Adrenal gland (tissue), 12 donors: Measurements from ENCODE around the gene CDK10. TPM values are rescaled to one million over a fixed set of nuclear protein-coding genes. Genes with fewer than 3 reads are reported as not detected.

Source experiments
- DNase-seq, 7 donors: peaks; one replicate each; pipeline ENCODE4 v3.0.0-alpha.2; 2019 to 2020
- H3K27ac ChIP-seq, 5 donors: fragments of 200-600 bp; sonication (generic) in 4 of 5; 1 replicate in 3 of 5; 2 replicates in 2 of 5; pipeline versions ENCODE4 v1.5.1 to v1.8.0; 2016 to 2020; ENCODE audit warnings: mild to moderate bottlenecking in 1 of 5
- H3K27me3 ChIP-seq: fragments of 200-600 bp; 2 replicates; pipeline ENCODE4 v1.8.0; 2021
- H3K36me3 ChIP-seq, 2 donors: fragments of 200-600 bp; replicated peaks in 1 of 2; 1 replicate in 1 of 2; 2 replicates in 1 of 2; pipeline versions ENCODE4 v1.5.1 to v1.8.0; 2018 to 2022
- H3K4me1 ChIP-seq, 2 donors: fragments of 200-600 bp; replicated peaks in 1 of 2; 1 replicate in 1 of 2; 2 replicates in 1 of 2; pipeline versions ENCODE4 v1.5.1 to v1.8.0; 2018 to 2021
- H3K4me3 ChIP-seq, 4 donors: fragments of 200-600 bp; sonication (generic) in 3 of 4; one replicate each; pipeline ENCODE4 v1.5.1; 2016 to 2018
- H3K9me3 ChIP-seq, 3 donors: fragments of 200-600 bp; sonication (generic) in 1 of 3; replicated peaks in 1 of 3; 1 replicate in 2 of 3; 2 replicates in 1 of 3; pipeline versions ENCODE4 v1.5.1 to v1.8.0; 2016 to 2021
- CTCF ChIP-seq, 6 experiments: fragments of 450-650 bp in 4 of 6; fragments of 200-600 bp in 2 of 6; sonication (generic) in 1 of 6; IDR thresholded peaks; 1 replicate in 5 of 6; 2 replicates in 1 of 6; pipeline versions ENCODE4 v1.5.1 to v1.8.0; 2016 to 2021; ENCODE audit warnings: antibody characterized with exemption in 6 of 6, mild to moderate bottlenecking in 2 of 6, moderate library complexity in 1 of 6
- POLR2A ChIP-seq, 2 donors: fragments of 450-650 bp; IDR thresholded peaks; one replicate each; pipeline ENCODE4 v1.6.1; 2017; ENCODE audit warnings: antibody characterized with exemption in 2 of 2, mild to moderate bottlenecking in 2 of 2, moderate library complexity in 1 of 2
- WGBS, 4 donors: extraction: QIAGEN DNeasy Blood & Tissue Kit in 2 of 4; methylation state at CpG; one replicate each; pipeline versions ENCODE4 v1.1.5 to v1.1.7; 2013 to 2017; 5-methylcytosine and 5-hydroxymethylcytosine counted together
- intact Hi-C, 2 donors: fragments of 100-400 bp; cut with DNase I; formaldehyde crosslinking; loops; one replicate each; pipeline versions ENCODE4 v1.14.1 to v1.15.0; 2022 to 2023
- polyA plus RNA-seq, 3 donors: library from polyadenylated mRNA; stranded (reverse); fragments of 200-250 nt in 2 of 3; fragments of 350-450 nt in 1 of 3; fragmentation: Illumina TruSeq in 1 of 3; extraction: RNeasy Lipid Tissue Mini Kit (QIAGEN cat#74804) in 1 of 3; gene quantifications; one replicate each; pipeline ENCODE4 v1.2.3, GENCODE V29; 2013 to 2014
- total RNA-seq, 9 donors: library from RNA; depleted of rRNA in 4 of 9; stranded (reverse); fragments of >200 nt in 4 of 9; fragments of 120-200 nt in 1 of 9; fragmentation: NEBNext Ultra II Directional in 1 of 9; extraction: Animal tissue kit (Norgen Biotek cat#: 25700) in 1 of 9; gene quantifications; one replicate each; pipeline versions ENCODE4 v1.1.0 to v1.2.4, GENCODE V29; 2013 to 2023
- donor health status: healthy with polysubstance abuse.
- donor health status: Bipolar disorder and iron deficiency.
- donor health status: DM: yes; HTN: yes; CAD: no.
- donor health status: DM: no; HTN: no; CAD: no.
- donor health status: DM: no; HTN: no; CAD: no.
- donor health status: DM: yes; HTN: yes; CAD: no.

Gene CDK10
- total and polyA plus RNA-seq, 12 donors = 29.5 to 289 (median 64.5) TPM

GRCh38 chr16:89732918-89733242 is 46.4 kb downstream of the CDK10 start:
- intact Hi-C loops = no loop called here
- no peak overlapping the region for H3K27ac ChIP-seq
- no peaks in the 10 kb centered on the region for H3K9me3 ChIP-seq
- WGBS, 4 donors = 90 to 98% (median 94%) methylated on average over 9 of the region's 9 CpGs
- no peak overlapping the region for H3K4me3 ChIP-seq
- DNase-seq = no peak
- H3K36me3 ChIP-seq = peaks cover 0 to 89% of the 10 kb centered on the region in 2 donors
- H3K27me3 ChIP-seq = no peaks in the 10 kb centered on the region
- no peaks in the 10 kb centered on the region for H3K4me1 ChIP-seq
- TF ChIP-seq CTCF (IDR thresholded peaks at IDR 0.05) = no peak
- TF ChIP-seq POLR2A (IDR thresholded peaks at IDR 0.05) = no peak

- intact Hi-C loops = no loop called here
- Histone ChIP-seq H3K4me3 (no peak overlapping the region), H3K27me3 (no peaks in the 10 kb centered on the region), H3K4me1 (no peaks in the 10 kb centered on the region), H3K36me3 (peaks cover 0 to 91% of the 10 kb centered on the region in 2 donors), H3K9me3 (no peaks in the 10 kb centered on the region), H3K27ac (no peak overlapping the region)
- DNase-seq = no peak
- TF ChIP-seq CTCF (IDR thresholded peaks at IDR 0.05) (no peak), POLR2A (IDR thresholded peaks at IDR 0.05) (no peak)
- WGBS, 4 donors = 90 to 93% (median 92%) methylated on average over 11 to 17 of the region's 17 CpGs
Observed at GRCh38 chr16:89733322-89733721, 46.8 kb downstream of the CDK10 start.

GRCh38 chr16:89733792-89734191 is 47.3 kb downstream of the CDK10 start:
- no peak for DNase-seq
- TF ChIP-seq CTCF (IDR thresholded peaks at IDR 0.05) (no peak), POLR2A (IDR thresholded peaks at IDR 0.05) (no peak)
- H3K9me3 ChIP-seq = no peaks in the 10 kb centered on the region
- peaks cover 0 to 94% of the 10 kb centered on the region in 2 donors for H3K36me3 ChIP-seq
- intact Hi-C loops = no loop called here
- no peak overlapping the region for H3K4me3 ChIP-seq
- H3K27ac ChIP-seq = no peak overlapping the region
- no peaks in the 10 kb centered on the region for H3K27me3 ChIP-seq
- 88 to 92% (median 91%) methylated on average over 14 to 21 of the region's 21 CpGs for WGBS, 4 donors
- no peaks in the 10 kb centered on the region for H3K4me1 ChIP-seq

- no peak for TF ChIP-seq POLR2A (IDR thresholded peaks at IDR 0.05)
- no peak for TF ChIP-seq CTCF (IDR thresholded peaks at IDR 0.05)
- Histone ChIP-seq H3K27me3 (no peaks in the 10 kb centered on the region), H3K4me3 (no peak overlapping the region), H3K9me3 (no peaks in the 10 kb centered on the region), H3K36me3 (peaks cover 0 to 84% of the 10 kb centered on the region in 2 donors), H3K4me1 (no peaks in the 10 kb centered on the region), H3K27ac (no peak overlapping the region)
- WGBS, 4 donors = 95 to 100% (median 97%) methylated on average over 2 to 3 of the region's 3 CpGs
- DNase-seq = no peak
- intact Hi-C loops = no loop called here
Observed at GRCh38 chr16:89736554-89736953, 50.1 kb downstream of the CDK10 start.
